HepG2 (cell line): ENCODE results near the gene MAFB.

Source experiments
- ATF2 ChIP-seq: sonication (generic); formaldehyde crosslinking; IDR thresholded peaks from 2 replicates; pipeline ENCODE4 v1.4.0; 2020; ENCODE audit warnings: missing genetic modification reagents
- MAX ChIP-seq: IDR thresholded peaks from 2 replicates; pipeline ENCODE4 v1.6.1; 2012; ENCODE audit warnings: inconsistent platforms
- MEF2D ChIP-seq: sonication (generic); formaldehyde crosslinking; IDR thresholded peaks from 2 replicates; pipeline ENCODE4 v1.5.1; 2020; ENCODE audit warnings: mild to moderate bottlenecking, missing genetic modification reagents
- ZNF124 ChIP-seq: sonication (generic); formaldehyde crosslinking; IDR thresholded peaks from 2 replicates; pipeline ENCODE4 v1.4.0; 2020; ENCODE audit warnings: missing genetic modification reagents

- no peak for TF ChIP-seq MEF2D (CRISPR knock-in tag)
- TF ChIP-seq ZNF124 (CRISPR knock-in tag), result no peak
- TF ChIP-seq MAX, result no peak
- TF ChIP-seq ATF2 (CRISPR knock-in tag), result no peak
Measured at GRCh38 chr20:40686434-40686882, 2.6 kb downstream of the MAFB start.
